BE2C (cell line): Measurements from ENCODE around the gene BTBD8.

ENCODE experiments used
- DNase-seq: peaks from one replicate; pipeline ENCODE4 v3.0.0-alpha.2; 2020
- H3K27me3 ChIP-seq: fragments of 250-450 bp; sonication (Bioruptor Pico); 2 replicates; pipeline ENCODE4 v1.5.1; 2020; ENCODE audit warnings: mild to moderate bottlenecking
- H3K36me3 ChIP-seq: fragments of 250-450 bp; sonication (Bioruptor Pico); 2 replicates; pipeline ENCODE4 v1.5.1; 2020; ENCODE audit warnings: mild to moderate bottlenecking
- H3K4me1 ChIP-seq: fragments of 250-450 bp; sonication (Bioruptor Pico); 2 replicates; pipeline ENCODE4 v1.5.1; 2020
- H3K4me3 ChIP-seq: 2 replicates; pipeline ENCODE4 v1.5.1; 2011; ENCODE audit warnings: low read depth, low read length
- H3K9me3 ChIP-seq: fragments of 250-450 bp; sonication (Bioruptor Pico); 2 replicates; pipeline ENCODE4 v1.5.1; 2020
- CTCF ChIP-seq: IDR thresholded peaks from 2 replicates; pipeline ENCODE4 v1.5.1; 2012; ENCODE audit warnings: mild to moderate bottlenecking, low read depth, low read length

Gene BTBD8

GRCh38 chr1:92095874-92096273 is 15.7 kb downstream of the BTBD8 start:
- Histone ChIP-seq H3K27me3 (no peaks in the 10 kb centered on the region), H3K4me1 (no peaks in the 10 kb centered on the region), H3K36me3 (no peaks in the 10 kb centered on the region), H3K9me3 (no peaks in the 10 kb centered on the region), H3K4me3 (no peak overlapping the region)
- DNase-seq, result no peak
- no peak for TF ChIP-seq CTCF

- Histone ChIP-seq H3K4me3 (no peak overlapping the region), H3K4me1 (no peaks in the 10 kb centered on the region), H3K27me3 (no peaks in the 10 kb centered on the region), H3K9me3 (no peaks in the 10 kb centered on the region), H3K36me3 (no peaks in the 10 kb centered on the region)
- no peak for DNase-seq
- TF ChIP-seq CTCF, result no peak
These were observed 16.2 kb downstream of the BTBD8 start for GRCh38 chr1:92096317-92096716.

- H3K4me1 ChIP-seq, result no peaks in the 10 kb centered on the region
- H3K27me3 ChIP-seq, result no peaks in the 10 kb centered on the region
- H3K9me3 ChIP-seq, result no peaks in the 10 kb centered on the region
- no peak overlapping the region for H3K4me3 ChIP-seq
- DNase-seq, result no peak
- no peak for TF ChIP-seq CTCF
- no peaks in the 10 kb centered on the region for H3K36me3 ChIP-seq
These were observed 25.5 kb downstream of the BTBD8 start for GRCh38 chr1:92105546-92106081.

GRCh38 chr1:92108631-92109030 is 28.5 kb downstream of the BTBD8 start:
- Histone ChIP-seq H3K4me3 (no peak overlapping the region), H3K4me1 (no peaks in the 10 kb centered on the region), H3K36me3 (no peaks in the 10 kb centered on the region), H3K9me3 (no peaks in the 10 kb centered on the region), H3K27me3 (no peaks in the 10 kb centered on the region)
- TF ChIP-seq CTCF, result no peak
- DNase-seq, result no peak

- Histone ChIP-seq H3K4me3 (no peak overlapping the region), H3K4me1 (no peaks in the 10 kb centered on the region), H3K36me3 (no peaks in the 10 kb centered on the region), H3K27me3 (no peaks in the 10 kb centered on the region), H3K9me3 (no peaks in the 10 kb centered on the region)
- no peak for TF ChIP-seq CTCF
- DNase-seq, result no peak
These were observed 37.4 kb downstream of the BTBD8 start for GRCh38 chr1:92117526-92117925.

GRCh38 chr1:92118826-92119225 is 38.7 kb downstream of the BTBD8 start:
- no peaks in the 10 kb centered on the region for H3K27me3 ChIP-seq
- H3K36me3 ChIP-seq, result no peaks in the 10 kb centered on the region
- no peak for TF ChIP-seq CTCF
- H3K4me3 ChIP-seq, result no peak overlapping the region
- H3K4me1 ChIP-seq, result no peaks in the 10 kb centered on the region
- H3K9me3 ChIP-seq, result no peaks in the 10 kb centered on the region
- DNase-seq, result no peak
